Muscle of leg (tissue), 11 donors: ENCODE measurements around the gene LRP1B. TPM values are rescaled to one million over a fixed set of nuclear protein-coding genes. Genes with fewer than 3 reads are reported as not detected.
A peak's percentile ranks its signal among the peaks of the same experiment; 100 is the strongest.

Experiments
- DNase-seq: peaks from one replicate; pipeline ENCODE4 v3.0.0; 2013
- H3K27ac ChIP-seq: one replicate; pipeline ENCODE4 v1.5.1; 2013; ENCODE audit warnings: mild to moderate bottlenecking, low read length, control low read depth
- H3K27me3 ChIP-seq: one replicate; pipeline ENCODE4 v1.6.1; 2013; ENCODE audit warnings: low read length; ENCODE audit not compliant: control insufficient read depth, insufficient read depth
- H3K36me3 ChIP-seq: one replicate; pipeline ENCODE4 v1.6.1; 2013; ENCODE audit warnings: low read length; ENCODE audit not compliant: control insufficient read depth, insufficient read depth
- H3K4me1 ChIP-seq: one replicate; pipeline ENCODE4 v1.6.1; 2013; ENCODE audit warnings: low read length; ENCODE audit not compliant: control insufficient read depth, insufficient read depth
- H3K4me3 ChIP-seq: one replicate; pipeline ENCODE4 v1.5.1; 2013; ENCODE audit warnings: low read length, control low read depth
- H3K9me3 ChIP-seq: replicated peaks from 2 replicates; pipeline ENCODE4 v1.6.1; 2013; ENCODE audit warnings: low read depth, low read length; ENCODE audit not compliant: control insufficient read depth
- WGBS: methylation state at CpG from one replicate; pipeline ENCODE4 v1.1.5; 2013; ENCODE audit warnings: missing lambda C conversion rate; ENCODE audit not compliant: insufficient coverage; 5-methylcytosine and 5-hydroxymethylcytosine counted together
- polyA plus RNA-seq, 8 donors: library from polyadenylated mRNA; unstranded; fragments of 120-200 nt; gene quantifications; one replicate each; pipeline versions ENCODE4 v1.2.1 to v1.2.3, GENCODE V29; 2013; ENCODE audit warnings: inconsistent platforms in 1 of 8, low replicate concordance in 1 of 8; ENCODE audit not compliant: insufficient read length in 8 of 8, insufficient read depth in 1 of 8
- total RNA-seq: library from RNA; stranded (reverse); fragments of 120-200 nt; gene quantifications from one replicate; pipeline ENCODE4 v1.2.4, GENCODE V29; 2013

The LRP1B gene
- total and polyA plus RNA-seq, 9 donors: 0.84 to 2.3 (median 1.4) TPM

- no peaks in the 10 kb centered on the region for H3K9me3 ChIP-seq
- H3K4me3 ChIP-seq: no peak overlapping the region
- H3K4me1 ChIP-seq: no peaks in the 10 kb centered on the region
- H3K36me3 ChIP-seq: no peaks in the 10 kb centered on the region
- DNase-seq: no peak
- H3K27ac ChIP-seq: no peak overlapping the region
- no peaks in the 10 kb centered on the region for H3K27me3 ChIP-seq
Observed at GRCh38 chr2:141633132-141633531, 497.7 kb downstream of the LRP1B start.

GRCh38 chr2:141630407-141630930, 500.3 kb downstream of the LRP1B start:
- H3K36me3 ChIP-seq: no peaks in the 10 kb centered on the region
- H3K9me3 ChIP-seq: no peaks in the 10 kb centered on the region
- no peaks in the 10 kb centered on the region for H3K27me3 ChIP-seq
- no CpG with 5 or more reads among the region's 3 CpGs for WGBS
- no peak overlapping the region for H3K4me3 ChIP-seq
- H3K4me1 ChIP-seq: no peaks in the 10 kb centered on the region
- DNase-seq: no peak
- H3K27ac ChIP-seq: no peak overlapping the region

GRCh38 chr2:141620372-141620771, 510.4 kb downstream of the LRP1B start:
- no peaks in the 10 kb centered on the region for H3K4me1 ChIP-seq
- H3K36me3 ChIP-seq: no peaks in the 10 kb centered on the region
- H3K27ac ChIP-seq: no peak overlapping the region
- H3K4me3 ChIP-seq: no peak overlapping the region
- no peaks in the 10 kb centered on the region for H3K27me3 ChIP-seq
- no peak for DNase-seq
- no peaks in the 10 kb centered on the region for H3K9me3 ChIP-seq

GRCh38 chr2:141618457-141618856, 512.4 kb downstream of the LRP1B start:
- H3K4me3 ChIP-seq: no peak overlapping the region
- H3K9me3 ChIP-seq: no peaks in the 10 kb centered on the region
- no peak overlapping the region for H3K27ac ChIP-seq
- H3K4me1 ChIP-seq: no peaks in the 10 kb centered on the region
- no peaks in the 10 kb centered on the region for H3K27me3 ChIP-seq
- 83% methylated on average over 1 of the region's 2 CpGs for WGBS
- no peaks in the 10 kb centered on the region for H3K36me3 ChIP-seq
- no peak for DNase-seq

GRCh38 chr2:141611981-141612380, 518.8 kb downstream of the LRP1B start:
- DNase-seq: no peak
- WGBS: no CpG with 5 or more reads among the region's 1 CpG
- H3K36me3 ChIP-seq: no peaks in the 10 kb centered on the region

GRCh38 chr2:141611176-141611571, 519.6 kb downstream of the LRP1B start:
- Histone ChIP-seq H3K27ac (no peak overlapping the region), H3K36me3 (no peaks in the 10 kb centered on the region), H3K27me3 (no peaks in the 10 kb centered on the region), H3K9me3 (no peaks in the 10 kb centered on the region), H3K4me3 (no peak overlapping the region), H3K4me1 (no peaks in the 10 kb centered on the region)
- WGBS: no CpG with 5 or more reads among the region's 1 CpG
- peak; percentile 50 for DNase-seq

More at GRCh38 chr2:141611981-141612380, 518.8 kb downstream of the LRP1B start:
- no peaks in the 10 kb centered on the region for H3K9me3 ChIP-seq
- H3K27ac ChIP-seq: no peak overlapping the region
- no peak overlapping the region for H3K4me3 ChIP-seq
- no peaks in the 10 kb centered on the region for H3K27me3 ChIP-seq
- H3K4me1 ChIP-seq: no peaks in the 10 kb centered on the region

GRCh38 chr2:141610564-141611175, 520.1 kb downstream of the LRP1B start:
- no peak for DNase-seq
- H3K27me3 ChIP-seq: no peaks in the 10 kb centered on the region
- no peak overlapping the region for H3K4me3 ChIP-seq
- no peaks in the 10 kb centered on the region for H3K9me3 ChIP-seq
- WGBS: no CpG with 5 or more reads among the region's 6 CpGs
- H3K4me1 ChIP-seq: no peaks in the 10 kb centered on the region
- H3K27ac ChIP-seq: no peak overlapping the region
- no peaks in the 10 kb centered on the region for H3K36me3 ChIP-seq

GRCh38 chr2:141605163-141605562, 525.7 kb downstream of the LRP1B start:
- H3K4me3 ChIP-seq: no peak overlapping the region
- no peaks in the 10 kb centered on the region for H3K27me3 ChIP-seq
- DNase-seq: no peak
- no peaks in the 10 kb centered on the region for H3K36me3 ChIP-seq
- H3K9me3 ChIP-seq: no peaks in the 10 kb centered on the region
- no peak overlapping the region for H3K27ac ChIP-seq
- H3K4me1 ChIP-seq: no peaks in the 10 kb centered on the region

GRCh38 chr2:141601511-141602152, 529.2 kb downstream of the LRP1B start:
- 74% methylated on average over 6 of the region's 8 CpGs for WGBS
- H3K4me3 ChIP-seq: no peak overlapping the region
- no peaks in the 10 kb centered on the region for H3K4me1 ChIP-seq
- DNase-seq: no peak
- H3K36me3 ChIP-seq: no peaks in the 10 kb centered on the region
- no peaks in the 10 kb centered on the region for H3K9me3 ChIP-seq
- no peak overlapping the region for H3K27ac ChIP-seq
- no peaks in the 10 kb centered on the region for H3K27me3 ChIP-seq

GRCh38 chr2:141599721-141600120, 531.1 kb downstream of the LRP1B start:
- Histone ChIP-seq H3K9me3 (no peaks in the 10 kb centered on the region), H3K4me3 (no peak overlapping the region), H3K4me1 (no peaks in the 10 kb centered on the region), H3K36me3 (no peaks in the 10 kb centered on the region), H3K27ac (no peak overlapping the region), H3K27me3 (no peaks in the 10 kb centered on the region)
- DNase-seq: no peak
- 86% methylated on average over 1 of the region's 4 CpGs for WGBS
